ENCODE data around the gene PELI2. TPM values are rescaled to one million over a fixed set of nuclear protein-coding genes. Genes with fewer than 3 reads are reported as not detected.

PELI2 gene
- total and polyA plus RNA-seq, 11 donors: 0.80 to 5.2 (median 3.3) TPM

DNA sequence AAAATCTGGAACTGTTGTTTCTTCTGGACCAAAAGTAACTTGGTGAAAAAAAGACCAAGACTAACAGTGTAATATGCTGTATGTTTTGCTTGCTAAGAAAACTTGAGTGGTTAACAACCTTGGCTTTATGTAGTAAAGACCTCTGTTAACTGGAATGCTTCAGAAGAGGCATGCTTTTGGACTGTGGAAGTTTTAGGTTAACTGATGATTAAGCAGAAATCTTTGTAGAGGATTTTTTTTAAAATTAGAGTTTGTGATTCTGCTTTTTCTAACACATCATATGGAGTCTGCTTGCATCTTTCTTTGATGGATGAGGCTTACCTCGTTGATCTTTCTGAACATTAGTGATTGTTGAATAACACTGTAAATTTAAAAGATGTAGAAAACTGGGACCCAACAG lies 17.5 kb downstream of the PELI2 start:
- no peaks in the 10 kb centered on the region for H3K9me3 ChIP-seq
- H3K36me3 ChIP-seq: no peaks in the 10 kb centered on the region
- H3K4me3 ChIP-seq: no peak overlapping the region
- intact Hi-C loops (cut with DNase I): no loop called here
- WGBS, 4 donors: 81 to 88% (median 84%) methylated on average over 1 of the region's 1 CpG
- no peak for TF ChIP-seq POLR2A (IDR thresholded peaks at IDR 0.05)
- TF ChIP-seq, protein P1, sequence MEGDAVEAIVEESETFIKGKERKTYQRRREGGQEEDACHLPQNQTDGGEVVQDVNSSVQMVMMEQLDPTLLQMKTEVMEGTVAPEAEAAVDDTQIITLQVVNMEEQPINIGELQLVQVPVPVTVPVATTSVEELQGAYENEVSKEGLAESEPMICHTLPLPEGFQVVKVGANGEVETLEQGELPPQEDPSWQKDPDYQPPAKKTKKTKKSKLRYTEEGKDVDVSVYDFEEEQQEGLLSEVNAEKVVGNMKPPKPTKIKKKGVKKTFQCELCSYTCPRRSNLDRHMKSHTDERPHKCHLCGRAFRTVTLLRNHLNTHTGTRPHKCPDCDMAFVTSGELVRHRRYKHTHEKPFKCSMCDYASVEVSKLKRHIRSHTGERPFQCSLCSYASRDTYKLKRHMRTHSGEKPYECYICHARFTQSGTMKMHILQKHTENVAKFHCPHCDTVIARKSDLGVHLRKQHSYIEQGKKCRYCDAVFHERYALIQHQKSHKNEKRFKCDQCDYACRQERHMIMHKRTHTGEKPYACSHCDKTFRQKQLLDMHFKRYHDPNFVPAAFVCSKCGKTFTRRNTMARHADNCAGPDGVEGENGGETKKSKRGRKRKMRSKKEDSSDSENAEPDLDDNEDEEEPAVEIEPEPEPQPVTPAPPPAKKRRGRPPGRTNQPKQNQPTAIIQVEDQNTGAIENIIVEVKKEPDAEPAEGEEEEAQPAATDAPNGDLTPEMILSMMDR (IDR thresholded peaks at IDR 0.05): no peak
- peaks cover 0 to 5% (median 0%) of the 10 kb centered on the region in 9 donors for H3K27me3 ChIP-seq
- H3K27ac ChIP-seq: no peak overlapping the region
- ATAC-seq: no peak
- peaks cover 0 to 38% (median 4%) of the 10 kb centered on the region in 12 donors for H3K4me1 ChIP-seq
- no peak for DNase-seq

DNA sequence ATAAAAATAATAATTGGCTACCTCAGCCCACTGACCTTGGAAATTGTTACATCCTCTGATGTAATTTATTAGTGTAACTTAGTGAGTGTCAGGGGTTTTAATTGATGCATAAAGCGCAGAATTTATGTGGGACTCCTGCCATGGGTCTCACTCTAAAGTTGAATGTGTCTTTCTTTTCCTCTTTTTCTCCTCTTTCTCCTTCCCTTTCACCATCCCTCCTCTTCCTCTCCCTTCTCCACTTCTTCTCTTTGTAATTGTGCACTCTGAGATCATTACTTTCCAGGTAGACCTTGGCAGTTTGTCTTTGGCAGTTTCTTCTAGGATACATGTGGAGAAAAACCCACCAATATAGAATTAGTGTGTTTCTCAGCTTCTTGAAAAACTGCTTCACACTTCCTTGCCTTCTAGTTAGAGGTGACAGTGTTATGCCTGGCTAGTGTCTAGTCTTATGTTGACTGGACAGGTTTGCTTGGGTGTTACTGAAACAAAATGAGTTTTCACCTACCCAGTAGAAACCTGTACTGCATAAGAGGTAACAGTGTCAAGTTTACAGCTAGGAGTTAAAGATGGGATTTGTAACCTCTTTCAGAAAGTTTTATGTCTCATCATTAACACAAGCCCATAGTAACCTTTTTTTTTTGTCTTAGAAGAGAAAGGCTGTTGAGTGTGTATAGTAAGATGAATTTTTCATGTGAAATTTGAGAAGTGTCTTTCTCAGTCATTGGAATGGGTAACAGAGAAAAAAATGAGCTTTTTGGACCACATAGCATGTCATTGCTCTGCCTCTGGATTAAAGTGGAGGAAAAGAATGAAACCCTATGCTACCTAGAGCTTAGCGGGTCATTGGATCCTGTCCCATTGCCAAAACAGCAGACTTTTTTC lies 18.6 kb downstream of the PELI2 start:
- no peak overlapping the region for H3K27ac ChIP-seq
- TF ChIP-seq POLR2A (IDR thresholded peaks at IDR 0.05): no peak
- TF ChIP-seq, protein P1 (IDR thresholded peaks at IDR 0.05): no peak
- peaks cover 0 to 5% (median 0%) of the 10 kb centered on the region in 9 donors for H3K27me3 ChIP-seq
- DNase-seq (no peak), ATAC-seq (no peak)
- 66 to 94% (median 88%) methylated on average over 2 of the region's 2 CpGs for WGBS, 4 donors
- no peaks in the 10 kb centered on the region for H3K36me3 ChIP-seq
- no peaks in the 10 kb centered on the region for H3K9me3 ChIP-seq
- intact Hi-C loops (cut with DNase I): no loop called here
- H3K4me1 ChIP-seq: peaks cover 0 to 29% (median 4%) of the 10 kb centered on the region in 12 donors
- H3K4me3 ChIP-seq: no peak overlapping the region

DNA sequence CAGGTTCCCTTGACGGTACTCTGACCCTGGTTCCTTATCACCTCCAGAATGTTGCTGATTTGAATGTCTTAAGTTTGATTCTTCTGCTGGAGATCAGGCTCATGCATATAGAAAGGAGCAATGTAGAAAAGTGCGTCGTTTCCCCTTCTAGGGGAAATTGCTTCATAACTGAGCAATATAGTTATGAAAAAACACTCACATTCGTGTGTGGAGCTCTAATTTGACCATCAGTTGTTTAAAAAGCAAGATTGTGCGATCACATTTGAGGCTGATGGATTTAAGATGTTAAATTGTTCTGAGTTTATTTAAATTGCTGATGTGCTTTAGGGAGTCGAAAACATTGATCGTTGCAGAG lies 19.2 kb downstream of the PELI2 start:
- TF ChIP-seq POLR2A (IDR thresholded peaks at IDR 0.05): no peak
- TF ChIP-seq, protein P1 (IDR thresholded peaks at IDR 0.05): no peak
- H3K27ac ChIP-seq: no peak overlapping the region
- intact Hi-C loops (cut with DNase I): no loop called here
- H3K4me3 ChIP-seq: no peak overlapping the region
- DNase-seq (no peak), ATAC-seq (no peak)
- peaks cover 0 to 23% (median under 1%) of the 10 kb centered on the region in 12 donors for H3K4me1 ChIP-seq
- no peaks in the 10 kb centered on the region for H3K36me3 ChIP-seq
- peaks cover 0 to 5% (median 0%) of the 10 kb centered on the region in 9 donors for H3K27me3 ChIP-seq
- H3K9me3 ChIP-seq: no peaks in the 10 kb centered on the region
- 75 to 82% (median 77%) methylated on average over 7 of the region's 7 CpGs for WGBS, 4 donors

DNA sequence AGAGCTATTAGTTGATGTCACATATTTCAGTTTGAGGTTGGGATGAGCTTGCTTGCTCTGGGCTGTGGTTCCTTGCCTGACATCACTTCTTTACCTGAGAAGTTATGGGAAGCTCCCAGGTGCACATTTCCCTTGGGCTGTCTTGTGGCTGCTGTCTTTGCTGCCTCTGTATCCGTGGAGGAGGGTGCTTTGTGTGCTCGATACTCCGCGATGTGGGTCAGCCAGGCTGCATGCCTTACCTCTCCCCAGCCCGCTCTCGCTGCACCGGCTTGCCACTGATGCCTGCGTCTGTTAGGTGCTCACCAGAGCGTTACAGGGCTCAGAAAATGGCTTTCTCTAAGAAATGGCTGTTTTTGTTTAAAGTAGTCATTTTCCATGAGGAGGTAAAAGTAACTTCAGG lies 19.6 kb downstream of the PELI2 start:
- no peak for ATAC-seq
- 62 to 76% (median 72%) methylated on average over 9 of the region's 9 CpGs for WGBS, 4 donors
- TF ChIP-seq, protein P1 (IDR thresholded peaks at IDR 0.05): no peak
- TF ChIP-seq POLR2A (IDR thresholded peaks at IDR 0.05): no peak
- no peak overlapping the region for H3K4me3 ChIP-seq
- no peak for DNase-seq
- peaks cover 0 to 5% (median 0%) of the 10 kb centered on the region in 9 donors for H3K27me3 ChIP-seq
- peaks cover 0 to 23% (median 0%) of the 10 kb centered on the region in 12 donors for H3K4me1 ChIP-seq
- no peaks in the 10 kb centered on the region for H3K36me3 ChIP-seq
- H3K9me3 ChIP-seq: no peaks in the 10 kb centered on the region
- H3K27ac ChIP-seq: no peak overlapping the region
- intact Hi-C loops (cut with DNase I): no loop called here
